ENCODE data around the gene HOXD4.

Gene HOXD4

GRCh38 chr2:176187899-176188773 lies 36.8 kb downstream of the HOXD4 start, which contains the start of gene HOXD1:
TSS of gene HOXD1 (plus strand) at chr2:176188668. CDS start at chr2:176188802, 134 bp downstream.
- FAIRE-seq: no peak
- DNase-seq (ENCODE audit: low spot score): peak; percentile 54

DNA sequence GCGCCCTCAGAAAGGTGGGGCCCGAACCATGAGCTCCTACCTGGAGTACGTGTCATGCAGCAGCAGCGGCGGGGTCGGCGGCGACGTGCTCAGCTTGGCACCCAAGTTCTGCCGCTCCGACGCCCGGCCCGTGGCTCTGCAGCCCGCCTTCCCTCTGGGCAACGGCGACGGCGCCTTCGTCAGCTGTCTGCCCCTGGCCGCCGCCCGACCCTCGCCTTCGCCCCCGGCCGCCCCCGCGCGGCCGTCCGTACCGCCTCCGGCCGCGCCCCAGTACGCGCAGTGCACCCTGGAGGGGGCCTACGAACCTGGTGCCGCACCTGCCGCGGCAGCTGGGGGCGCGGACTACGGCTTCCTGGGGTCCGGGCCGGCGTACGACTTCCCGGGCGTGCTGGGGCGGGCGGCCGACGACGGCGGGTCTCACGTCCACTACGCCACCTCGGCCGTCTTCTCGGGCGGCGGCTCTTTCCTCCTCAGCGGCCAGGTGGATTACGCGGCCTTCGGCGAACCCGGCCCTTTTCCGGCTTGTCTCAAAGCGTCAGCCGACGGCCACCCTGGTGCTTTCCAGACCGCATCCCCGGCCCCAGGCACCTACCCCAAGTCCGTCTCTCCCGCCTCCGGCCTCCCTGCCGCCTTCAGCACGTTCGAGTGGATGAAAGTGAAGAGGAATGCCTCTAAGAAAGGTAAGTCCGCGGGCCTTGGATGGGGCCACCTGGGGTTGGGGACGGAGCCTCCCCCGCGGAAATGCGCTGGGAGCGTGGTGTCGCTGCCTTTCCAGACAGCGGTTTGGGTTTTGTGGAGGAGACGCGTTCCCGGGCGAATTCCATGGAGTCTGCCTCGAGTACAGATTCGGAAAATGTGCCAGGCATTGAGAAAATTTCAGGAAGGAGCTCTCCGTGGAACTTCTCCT lies 37.7 kb downstream of the HOXD4 start:
- DNase-seq (ENCODE audit: low spot score) (no peak), FAIRE-seq (no peak)

DNA sequence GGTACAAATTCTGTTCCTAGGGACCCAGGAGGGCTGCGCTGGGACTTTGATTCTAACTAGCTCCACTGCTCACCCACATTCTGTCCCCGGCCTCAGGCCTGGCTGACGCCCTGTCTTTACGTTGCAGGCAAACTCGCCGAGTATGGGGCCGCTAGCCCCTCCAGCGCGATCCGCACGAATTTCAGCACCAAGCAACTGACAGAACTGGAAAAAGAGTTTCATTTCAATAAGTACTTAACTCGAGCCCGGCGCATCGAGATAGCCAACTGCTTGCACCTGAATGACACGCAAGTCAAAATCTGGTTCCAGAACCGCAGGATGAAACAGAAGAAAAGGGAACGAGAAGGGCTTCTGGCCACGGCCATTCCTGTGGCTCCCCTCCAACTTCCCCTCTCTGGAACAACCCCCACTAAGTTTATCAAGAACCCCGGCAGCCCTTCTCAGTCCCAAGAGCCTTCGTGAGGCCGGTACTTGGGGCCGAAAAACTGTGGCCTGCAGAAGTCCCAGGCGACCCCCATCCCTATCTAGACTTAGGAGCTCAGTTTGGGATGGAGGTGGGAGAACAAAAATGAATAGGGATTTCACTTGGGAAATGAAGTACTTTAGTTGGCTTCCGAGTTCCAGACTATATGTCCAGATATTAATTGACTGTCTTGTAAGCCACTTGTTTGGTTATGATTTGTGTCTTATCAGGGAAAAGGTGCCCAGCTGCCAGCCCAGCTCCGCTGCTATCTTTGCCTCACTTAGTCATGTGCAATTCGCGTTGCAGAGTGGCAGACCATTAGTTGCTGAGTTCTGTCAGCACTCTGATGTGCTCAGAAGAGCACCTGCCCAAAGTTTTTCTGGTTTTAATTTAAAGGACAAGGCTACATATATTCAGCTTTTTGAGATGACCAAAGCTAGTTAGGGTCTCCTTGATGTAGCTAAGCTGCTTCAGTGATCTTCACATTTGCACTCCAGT lies 38.6 kb downstream of the HOXD4 start:
- no peak for DNase-seq (ENCODE audit: low spot score)
- FAIRE-seq: no peak

- FAIRE-seq (no peak), DNase-seq (ENCODE audit: low spot score) (no peak)
Measured at GRCh38 chr2:176192351-176192750, 41.0 kb downstream of the HOXD4 start.

- DNase-seq (ENCODE audit: low spot score) (no peak), FAIRE-seq (no peak)
Measured at GRCh38 chr2:176193048-176193447, 41.7 kb downstream of the HOXD4 start.

DNA sequence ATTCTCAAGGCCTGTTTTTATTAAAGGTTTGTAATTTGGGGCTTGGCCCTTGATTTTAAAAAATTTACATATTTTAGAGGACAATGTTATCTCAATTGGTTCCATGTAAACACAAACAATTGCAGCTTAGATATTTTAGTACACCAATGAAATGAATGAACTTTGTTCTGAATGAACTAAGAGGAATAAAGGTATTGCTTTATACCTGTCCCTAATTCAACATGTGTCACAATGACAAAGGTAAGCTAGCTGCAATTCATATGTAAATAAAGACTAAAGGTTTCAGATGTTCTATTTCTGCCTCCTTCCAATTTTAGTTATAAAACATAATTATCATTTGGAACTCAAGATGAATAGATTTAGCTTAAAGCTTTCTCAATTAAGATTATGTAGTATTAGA lies 48.6 kb downstream of the HOXD4 start:
- DNase-seq (ENCODE audit: low spot score): no peak
- no peak for FAIRE-seq

DNA sequence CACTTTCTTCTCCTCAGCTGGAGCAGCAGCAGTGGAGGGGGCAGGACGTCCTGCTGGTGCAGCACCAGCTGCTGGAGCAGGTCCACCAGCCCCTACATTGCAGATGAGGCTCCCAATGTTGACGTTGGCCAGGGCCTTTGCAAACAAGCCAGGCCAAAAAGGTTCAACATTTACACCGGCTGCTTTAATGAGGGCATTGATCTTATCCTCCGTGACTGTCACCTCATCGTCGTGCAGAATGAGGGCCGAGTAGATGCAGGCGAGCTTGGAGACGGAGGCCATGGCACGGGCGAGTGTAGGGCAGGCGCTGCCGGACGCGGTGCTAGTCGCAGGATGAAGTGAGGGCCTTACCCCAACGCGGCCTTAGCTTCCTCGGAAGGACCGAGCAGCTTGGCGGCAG lies 49.6 kb downstream of the HOXD4 start:
- no peak for FAIRE-seq
- no peak for DNase-seq (ENCODE audit: low spot score)

DNA sequence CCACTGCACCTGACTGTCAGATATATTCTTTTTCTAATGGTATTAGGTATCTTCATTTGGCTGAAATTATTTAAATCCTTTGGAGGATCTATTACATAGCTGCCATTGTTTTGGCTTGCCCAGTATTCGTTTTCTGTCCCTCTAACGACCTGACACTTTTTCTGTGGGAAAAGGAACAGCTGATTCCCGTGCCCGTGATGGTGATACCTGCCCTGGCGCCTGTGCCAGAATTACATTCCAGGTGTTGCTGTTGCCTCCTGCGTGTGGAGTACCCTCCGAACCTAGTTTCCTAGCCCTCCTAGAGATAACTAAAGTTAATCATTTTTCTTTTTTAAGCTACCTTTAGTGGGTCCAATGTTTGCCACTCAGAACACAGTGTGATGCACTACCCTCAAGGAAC lies 51.1 kb downstream of the HOXD4 start:
- FAIRE-seq: no peak
- no peak for DNase-seq (ENCODE audit: low spot score)
